Cortex of kidney (tissue), 1 donor: Measurements from ENCODE around the gene TPRG1.

ENCODE experiments used
- DNase-seq: peaks from one replicate; lab custom pipeline; 2025; lab: John Stamatoyannopoulos, UW

TPRG1 gene

DNA sequence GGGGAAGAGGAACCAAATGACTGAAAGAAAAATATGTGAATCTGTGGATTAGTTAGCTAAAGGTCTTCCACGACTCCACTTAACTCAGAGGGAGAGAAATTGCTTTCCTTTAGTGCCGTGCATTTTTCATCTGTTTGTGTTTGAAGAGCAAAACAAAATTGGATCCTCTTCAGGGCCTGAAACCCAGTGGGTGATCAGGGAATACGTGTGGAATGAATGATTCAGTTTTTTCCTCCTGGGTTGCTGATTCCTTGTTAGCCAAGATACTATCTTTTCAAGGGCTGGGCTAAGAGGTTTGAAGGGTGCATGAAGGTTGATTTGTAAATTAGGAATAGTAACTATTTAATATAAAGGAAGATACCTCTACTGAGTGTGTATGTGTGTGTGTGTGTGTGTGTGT lies 61.0 kb downstream of the TPRG1 start:
- no peak for DNase-seq

DNA sequence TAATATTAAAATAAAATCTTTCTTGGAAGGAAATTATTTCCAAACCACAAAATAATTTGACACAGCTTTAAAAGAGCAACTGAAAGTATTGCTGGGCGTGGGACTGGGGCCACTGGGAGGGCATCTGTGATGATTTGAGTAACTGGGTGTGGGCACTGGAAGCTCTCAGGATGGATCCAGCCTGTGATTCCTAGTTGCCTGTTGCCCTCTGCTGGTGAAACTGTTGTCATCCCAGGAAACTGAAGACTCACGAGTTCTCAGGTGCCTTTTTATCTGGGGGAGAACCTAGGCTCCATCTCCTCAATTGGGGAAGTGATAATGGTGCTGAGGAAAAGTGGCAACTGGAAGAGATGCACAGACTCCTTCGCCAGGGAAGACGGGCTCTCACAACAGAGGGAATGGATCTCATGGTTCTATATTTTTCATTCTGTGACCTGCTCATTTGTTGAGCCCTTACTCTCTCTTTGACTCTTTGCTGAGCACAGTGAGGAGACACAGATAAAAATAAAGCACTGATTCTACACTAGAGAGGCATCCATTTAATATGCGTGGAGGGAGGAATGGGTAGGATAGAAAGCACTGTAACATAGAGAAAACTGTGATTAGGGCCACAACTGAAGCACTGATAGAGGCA lies 61.6 kb downstream of the TPRG1 start:
- DNase-seq = no peak

DNA sequence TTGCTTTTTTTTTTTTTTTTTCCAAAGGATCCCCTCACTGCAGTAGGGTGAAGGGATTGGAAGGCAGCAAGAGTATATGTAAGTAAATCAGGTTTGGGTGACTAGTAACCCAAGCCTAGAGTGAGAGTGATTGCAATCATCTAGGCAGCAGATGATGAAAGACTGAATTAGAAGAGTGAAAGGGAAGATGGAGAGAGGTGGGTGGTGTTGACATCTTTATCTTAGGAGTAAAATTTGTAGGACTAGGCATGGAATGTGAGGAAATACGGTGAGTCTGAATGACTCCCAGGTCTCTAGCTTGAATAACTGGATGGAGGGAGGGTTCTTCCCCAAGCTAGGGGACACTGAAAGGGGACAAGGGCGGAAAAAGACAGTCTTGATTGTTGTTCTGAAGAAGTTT lies 63.4 kb downstream of the TPRG1 start:
- no peak for DNase-seq

- DNase-seq = no peak
Observed at GRCh38 chr3:189236352-189236751, 64.6 kb downstream of the TPRG1 start.

GRCh38 chr3:189237526-189237925 lies 65.8 kb downstream of the TPRG1 start:
- DNase-seq = no peak

GRCh38 chr3:189238071-189238470 lies 66.3 kb downstream of the TPRG1 start:
- no peak for DNase-seq

GRCh38 chr3:189239616-189240015 lies 67.8 kb downstream of the TPRG1 start:
- DNase-seq = no peak

- no peak for DNase-seq
Observed at GRCh38 chr3:189249987-189250386, 78.2 kb downstream of the TPRG1 start.

DNA sequence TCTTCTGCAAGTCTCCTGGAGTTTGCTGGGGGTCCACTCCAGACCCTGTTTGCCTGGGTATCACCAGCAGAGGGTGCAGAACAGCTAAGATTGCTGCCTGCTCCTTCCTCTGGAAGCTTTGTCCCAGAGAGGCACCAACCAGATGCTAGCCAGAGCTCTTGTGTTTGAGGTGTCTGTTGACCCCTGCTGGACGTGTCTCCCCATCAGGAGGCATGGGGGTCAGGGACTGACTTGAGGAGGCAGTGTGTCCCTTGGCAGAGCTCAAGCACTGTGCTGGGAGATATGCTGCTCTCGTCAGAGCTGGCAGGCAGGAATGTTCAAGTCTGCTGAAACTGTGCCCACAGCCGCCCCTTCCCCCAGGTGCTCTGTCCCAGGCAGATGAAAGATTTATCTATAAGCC lies 86.5 kb downstream of the TPRG1 start:
- no peak for DNase-seq

- no peak for DNase-seq
Observed at GRCh38 chr3:189260556-189261493, 89.1 kb downstream of the TPRG1 start.

DNA sequence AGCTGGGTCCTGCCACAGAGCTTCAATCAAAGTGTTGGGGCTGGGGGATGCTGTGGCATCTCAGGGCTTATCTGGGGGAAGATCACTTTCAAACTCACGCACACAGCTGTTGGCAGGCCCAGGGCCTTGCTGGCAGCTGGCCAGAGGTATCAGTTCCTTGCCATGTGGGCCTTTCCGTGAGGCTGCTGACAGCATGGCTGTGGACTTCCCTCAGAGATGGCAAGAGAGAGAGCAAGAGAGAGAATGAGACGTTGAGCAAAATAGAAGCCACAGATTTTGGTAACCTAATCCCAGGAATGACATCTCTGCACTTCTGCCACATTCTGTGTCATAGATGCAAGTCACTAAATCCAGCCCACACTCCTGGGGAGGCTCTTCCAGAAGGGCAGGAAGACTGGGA lies 91.0 kb downstream of the TPRG1 start:
- no peak for DNase-seq

DNA sequence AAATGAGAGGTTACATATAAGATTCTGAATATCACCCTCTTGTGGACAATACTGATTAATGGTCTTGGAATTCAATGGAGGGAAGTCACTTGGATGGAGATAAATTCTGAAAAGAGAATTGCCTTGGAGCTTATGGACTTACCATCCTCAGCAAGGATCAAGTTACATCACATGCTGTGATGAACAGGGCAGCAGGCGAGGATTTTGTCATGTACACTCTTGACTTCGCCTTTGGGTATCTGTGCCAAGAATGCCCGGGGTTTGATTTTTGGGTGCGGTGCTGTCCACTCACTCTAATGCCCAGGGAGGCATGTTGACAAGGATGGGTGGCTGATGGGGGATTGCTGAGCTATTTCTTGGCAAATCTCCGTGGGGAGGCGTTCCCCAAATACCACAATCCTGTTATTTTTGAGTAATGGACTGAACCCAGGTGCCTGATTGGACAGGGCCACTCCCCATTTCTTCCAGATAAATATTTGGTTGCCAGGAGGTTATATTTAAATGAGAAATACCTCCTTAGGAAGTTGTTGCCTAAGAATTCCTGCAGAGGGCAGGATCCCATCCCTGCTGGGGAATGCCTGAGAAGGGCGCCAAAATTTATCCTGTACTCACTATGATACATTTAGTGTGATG lies 96.3 kb downstream of the TPRG1 start:
- no peak for DNase-seq

- DNase-seq = no peak
Observed at GRCh38 chr3:189269365-189269764, 97.6 kb downstream of the TPRG1 start.

- DNase-seq = no peak
Observed at GRCh38 chr3:189270248-189270832, 98.6 kb downstream of the TPRG1 start.

DNA sequence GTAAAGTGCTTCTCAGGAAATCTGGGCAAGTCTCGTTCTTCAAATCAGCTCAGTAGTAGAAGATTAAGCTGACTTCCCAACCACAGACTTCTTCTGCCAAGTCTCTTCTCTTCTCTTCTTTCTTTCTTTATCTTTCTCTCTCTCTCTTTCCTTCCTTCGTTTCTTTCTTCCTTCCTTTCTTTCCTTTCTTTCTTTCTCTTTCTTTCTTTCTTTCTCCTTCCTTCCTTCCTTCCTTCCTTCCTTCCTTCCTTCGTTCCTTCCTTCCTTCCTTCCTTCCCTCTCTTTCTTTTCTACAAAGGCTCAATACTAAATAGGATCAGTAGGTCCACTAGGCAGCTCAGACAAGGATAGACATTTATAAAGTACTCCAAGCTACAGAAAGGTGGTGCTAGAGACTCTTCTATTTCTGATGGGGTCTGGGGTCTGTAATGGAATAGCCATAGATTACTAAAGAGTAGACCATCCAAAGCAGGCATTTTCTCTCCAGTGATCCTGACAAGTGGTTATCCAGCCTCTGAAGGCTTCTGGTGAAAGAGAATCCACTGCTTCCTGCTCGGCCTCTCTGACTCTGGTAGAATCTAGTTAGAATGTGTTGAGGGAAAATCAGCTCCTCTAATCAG lies 100.8 kb downstream of the TPRG1 start:
- DNase-seq = no peak

DNA sequence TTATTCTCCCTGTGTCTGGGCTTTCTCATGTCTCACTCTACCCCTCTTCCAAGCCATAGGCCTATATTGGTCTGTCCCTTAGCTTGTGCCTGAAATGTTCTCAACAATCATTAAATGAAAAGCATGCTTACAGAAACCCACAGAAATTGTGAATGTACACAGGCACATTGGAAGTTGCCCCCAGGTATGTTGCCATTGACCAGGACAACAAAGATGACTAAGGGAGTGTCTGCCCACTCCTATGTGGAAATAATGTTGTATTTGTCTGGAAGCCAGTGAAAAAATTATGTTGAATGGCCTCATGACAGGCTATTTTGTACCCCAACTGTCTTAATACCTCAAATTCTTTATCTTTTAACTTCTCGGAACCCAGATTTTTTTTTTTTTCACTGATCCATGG lies 102.0 kb downstream of the TPRG1 start:
- DNase-seq = no peak

GRCh38 chr3:189275182-189275581 lies 103.4 kb downstream of the TPRG1 start:
- DNase-seq = no peak

GRCh38 chr3:189275852-189276251 lies 104.1 kb downstream of the TPRG1 start:
- DNase-seq = no peak

DNA sequence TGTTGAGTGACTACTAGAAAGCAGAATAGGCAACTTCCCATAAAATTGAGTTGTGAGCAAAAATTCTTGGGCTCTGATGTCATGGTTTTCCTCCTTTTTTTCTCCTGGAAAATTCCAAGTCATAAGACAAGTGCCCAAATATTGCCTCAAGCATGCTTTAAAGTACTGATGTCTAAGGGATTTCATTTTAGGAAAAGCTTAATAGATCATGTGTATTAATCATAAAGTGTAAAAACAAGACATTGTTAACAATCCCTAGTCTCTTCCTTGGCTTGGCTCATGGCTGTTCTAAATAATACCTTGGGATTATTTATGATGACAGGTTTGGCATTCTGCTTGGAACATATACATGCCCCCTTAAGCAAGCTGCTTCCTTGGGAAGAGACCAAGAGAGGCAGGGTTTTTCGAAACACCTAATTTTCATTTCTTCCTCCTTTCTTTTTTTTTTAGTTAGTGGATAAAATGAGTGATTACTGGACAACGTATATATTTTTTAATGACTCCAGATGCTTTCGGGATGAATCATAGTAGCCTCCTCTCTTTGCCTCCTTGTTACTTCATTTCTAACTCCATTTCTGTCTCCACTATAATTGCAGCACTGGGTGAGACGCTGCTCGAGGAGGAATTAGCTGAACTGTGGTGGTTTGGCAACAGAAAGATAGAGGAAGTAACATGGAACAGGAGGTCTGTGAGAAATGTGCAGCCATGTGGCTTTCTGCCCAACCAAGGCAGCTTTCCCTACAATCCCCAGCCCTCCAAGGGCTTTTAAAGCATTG lies 104.9 kb downstream of the TPRG1 start:
- DNase-seq = no peak

DNA sequence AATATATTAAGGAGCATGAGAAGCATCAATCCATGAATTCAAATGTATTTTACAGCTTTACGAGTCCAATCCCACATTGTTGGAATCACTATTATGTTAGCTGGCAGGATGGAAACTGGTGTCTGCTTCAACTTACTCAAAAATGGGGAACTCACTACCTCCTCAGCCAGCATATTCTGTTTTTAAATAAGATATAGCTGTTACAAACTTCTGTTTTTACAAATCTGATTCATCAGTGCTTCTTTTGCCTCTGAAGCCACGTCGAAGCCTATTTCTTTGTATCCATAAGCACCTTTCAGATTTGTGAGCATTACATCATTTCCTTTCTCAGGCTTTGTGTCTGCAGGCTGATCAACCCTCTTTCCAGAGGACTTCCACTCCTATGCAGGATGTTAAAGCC lies 105.9 kb downstream of the TPRG1 start:
- DNase-seq = no peak

GRCh38 chr3:189278221-189278620 lies 106.5 kb downstream of the TPRG1 start:
- no peak for DNase-seq
